ENCODE data around the gene PGA5.
"Not testable (repeated sequence)": the region's sequence is repeated elsewhere in the genome, so short reads cannot be mapped to it uniquely, and the experiment has no call there.

GRCh38 chr11:61210629-61211028 lies 30.3 kb upstream of the PGA5 start:
- not testable (repeated sequence) for TF ChIP-seq POLR2A (IDR thresholded peaks at IDR 0.05; ENCODE audit: low read depth); EP300 (IDR thresholded peaks at IDR 0.05)

Data from esophagus muscularis mucosa (tissue), 2 donors.